MM.1S (cell line): ENCODE measurements around the gene CPAMD8.

Experiments
- EZH2 ChIP-seq: fragments of 300-600 bp; sonication (generic); optimal IDR thresholded peaks from 2 replicates; pipeline ENCODE3; 2017; ENCODE audit warnings: low read depth, mild to moderate bottlenecking, antibody characterized with exemption, low read length, mixed read lengths
- EZH2phosphoT487 ChIP-seq: fragments of 300-600 bp; sonication (generic); IDR thresholded peaks from 2 replicates; pipeline ENCODE4 v1.6.1; 2018; ENCODE audit warnings: antibody characterized with exemption, low read length
- TF ChIP-seq, protein P1 (sequence below): fragments of 300-600 bp; sonication (generic); IDR thresholded peaks from 2 replicates; pipeline ENCODE4 v1.5.1; 2016; ENCODE audit warnings: antibody characterized with exemption, low read length, mixed read lengths

DNA sequence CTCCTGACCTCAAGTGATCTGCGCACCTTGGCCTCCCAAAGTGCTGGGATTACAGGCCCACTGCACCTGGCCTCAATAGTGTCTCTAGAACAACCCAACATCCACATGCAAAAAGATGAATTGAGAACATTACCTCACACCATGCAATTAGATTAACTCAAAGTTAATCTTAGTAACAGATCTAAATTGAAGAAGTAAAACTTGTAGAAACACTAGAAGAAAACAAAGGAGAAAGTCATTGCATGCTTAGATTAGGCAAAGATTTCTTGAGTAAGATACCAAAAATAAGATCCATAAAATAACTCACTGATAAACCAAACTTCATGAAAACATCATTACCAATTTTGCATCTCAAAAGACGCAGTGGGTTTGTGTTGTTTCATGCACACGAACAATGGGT is 2.8 kb downstream of the CPAMD8 start:
- TF ChIP-seq EZH2phosphoT487 (no peak), EZH2 (no peak)
- TF ChIP-seq, protein P1, sequence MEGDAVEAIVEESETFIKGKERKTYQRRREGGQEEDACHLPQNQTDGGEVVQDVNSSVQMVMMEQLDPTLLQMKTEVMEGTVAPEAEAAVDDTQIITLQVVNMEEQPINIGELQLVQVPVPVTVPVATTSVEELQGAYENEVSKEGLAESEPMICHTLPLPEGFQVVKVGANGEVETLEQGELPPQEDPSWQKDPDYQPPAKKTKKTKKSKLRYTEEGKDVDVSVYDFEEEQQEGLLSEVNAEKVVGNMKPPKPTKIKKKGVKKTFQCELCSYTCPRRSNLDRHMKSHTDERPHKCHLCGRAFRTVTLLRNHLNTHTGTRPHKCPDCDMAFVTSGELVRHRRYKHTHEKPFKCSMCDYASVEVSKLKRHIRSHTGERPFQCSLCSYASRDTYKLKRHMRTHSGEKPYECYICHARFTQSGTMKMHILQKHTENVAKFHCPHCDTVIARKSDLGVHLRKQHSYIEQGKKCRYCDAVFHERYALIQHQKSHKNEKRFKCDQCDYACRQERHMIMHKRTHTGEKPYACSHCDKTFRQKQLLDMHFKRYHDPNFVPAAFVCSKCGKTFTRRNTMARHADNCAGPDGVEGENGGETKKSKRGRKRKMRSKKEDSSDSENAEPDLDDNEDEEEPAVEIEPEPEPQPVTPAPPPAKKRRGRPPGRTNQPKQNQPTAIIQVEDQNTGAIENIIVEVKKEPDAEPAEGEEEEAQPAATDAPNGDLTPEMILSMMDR = no peak
